GM12865 (cell line): ENCODE results near the gene POMT2.

Source experiments
- DNase-seq: peaks from one replicate; pipeline ENCODE4 v3.0.0; 2010; ENCODE audit warnings: low read depth
- H3K4me3 ChIP-seq: 2 replicates; pipeline ENCODE4 v1.5.1; 2011; ENCODE audit warnings: mild to moderate bottlenecking, low read depth, low read length, control low read depth
- TF ChIP-seq, protein P1 (sequence below): IDR thresholded peaks from 2 replicates; pipeline ENCODE4 v1.5.1; 2011; ENCODE audit warnings: low read length, control low read depth, low read depth, inconsistent platforms; ENCODE audit not compliant: insufficient read depth; ENCODE audit errors: missing control alignments

POMT2 gene

DNA sequence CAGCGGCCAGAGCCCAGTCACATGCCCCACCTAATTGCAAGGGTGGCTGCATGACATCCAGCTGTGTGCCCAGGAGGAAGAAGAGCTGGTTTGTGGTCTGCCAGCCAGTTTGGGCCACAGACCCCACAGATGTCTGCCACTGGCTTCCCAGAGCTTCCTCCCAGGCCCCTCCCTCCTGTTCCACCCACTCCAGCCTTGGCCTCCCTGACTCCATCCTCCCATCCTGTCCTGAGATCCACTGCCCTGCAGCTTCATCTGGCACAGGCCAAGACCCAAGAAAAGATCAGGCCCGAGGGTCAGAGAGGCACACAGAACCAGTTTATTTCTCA is 55.5 kb downstream of the POMT2 start:
- no peak overlapping the region for H3K4me3 ChIP-seq
- DNase-seq, result no peak
- TF ChIP-seq, protein P1, sequence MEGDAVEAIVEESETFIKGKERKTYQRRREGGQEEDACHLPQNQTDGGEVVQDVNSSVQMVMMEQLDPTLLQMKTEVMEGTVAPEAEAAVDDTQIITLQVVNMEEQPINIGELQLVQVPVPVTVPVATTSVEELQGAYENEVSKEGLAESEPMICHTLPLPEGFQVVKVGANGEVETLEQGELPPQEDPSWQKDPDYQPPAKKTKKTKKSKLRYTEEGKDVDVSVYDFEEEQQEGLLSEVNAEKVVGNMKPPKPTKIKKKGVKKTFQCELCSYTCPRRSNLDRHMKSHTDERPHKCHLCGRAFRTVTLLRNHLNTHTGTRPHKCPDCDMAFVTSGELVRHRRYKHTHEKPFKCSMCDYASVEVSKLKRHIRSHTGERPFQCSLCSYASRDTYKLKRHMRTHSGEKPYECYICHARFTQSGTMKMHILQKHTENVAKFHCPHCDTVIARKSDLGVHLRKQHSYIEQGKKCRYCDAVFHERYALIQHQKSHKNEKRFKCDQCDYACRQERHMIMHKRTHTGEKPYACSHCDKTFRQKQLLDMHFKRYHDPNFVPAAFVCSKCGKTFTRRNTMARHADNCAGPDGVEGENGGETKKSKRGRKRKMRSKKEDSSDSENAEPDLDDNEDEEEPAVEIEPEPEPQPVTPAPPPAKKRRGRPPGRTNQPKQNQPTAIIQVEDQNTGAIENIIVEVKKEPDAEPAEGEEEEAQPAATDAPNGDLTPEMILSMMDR, result no peak

DNA sequence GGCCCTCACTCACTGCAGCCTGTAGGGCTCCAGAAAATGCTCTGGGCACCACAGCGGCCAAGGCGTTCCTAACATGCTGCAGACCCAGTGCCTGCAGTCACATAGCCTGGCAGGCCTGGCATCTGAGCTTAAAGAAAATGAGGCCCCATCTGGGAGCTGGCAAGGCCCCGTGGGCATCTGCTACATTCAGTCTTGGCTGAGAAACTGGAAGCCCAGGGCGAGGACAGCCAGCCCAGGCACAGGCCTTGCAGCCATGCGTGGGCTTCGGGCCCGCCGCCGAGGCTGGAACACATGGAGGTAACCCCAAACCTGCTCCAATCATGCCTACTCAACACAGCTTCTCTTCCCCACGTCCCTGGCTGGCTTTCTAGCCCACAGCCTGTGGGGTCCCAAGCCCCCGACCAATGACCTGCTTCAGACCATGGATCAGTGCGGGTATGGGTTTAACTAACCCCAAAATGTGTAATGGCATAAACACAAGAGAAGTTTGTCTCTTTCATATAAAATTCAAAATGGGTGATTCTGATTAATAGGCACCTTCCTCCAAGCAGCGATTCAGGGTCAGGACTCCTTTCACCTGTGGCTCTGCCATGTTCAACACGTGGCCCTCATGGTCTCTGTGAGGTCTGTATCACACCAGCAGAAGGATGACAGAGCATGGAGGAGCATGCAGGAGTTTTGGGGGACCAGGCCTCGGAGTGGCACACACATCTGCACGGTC is 56.1 kb downstream of the POMT2 start:
- no peak for DNase-seq
- H3K4me3 ChIP-seq, result no peak overlapping the region

GRCh38 chr14:77260631-77261030 is 60.1 kb downstream of the POMT2 start:
- no peak for DNase-seq
- TF ChIP-seq, protein P1, result no peak
- H3K4me3 ChIP-seq, result no peak overlapping the region

More for the DNA sequence above, 56.1 kb downstream of the POMT2 start:
- TF ChIP-seq, protein P1, result no peak

- no peak overlapping the region for H3K4me3 ChIP-seq
- TF ChIP-seq, protein P1, result no peak
- no peak for DNase-seq
These were observed 60.5 kb downstream of the POMT2 start for GRCh38 chr14:77260199-77260598.

DNA sequence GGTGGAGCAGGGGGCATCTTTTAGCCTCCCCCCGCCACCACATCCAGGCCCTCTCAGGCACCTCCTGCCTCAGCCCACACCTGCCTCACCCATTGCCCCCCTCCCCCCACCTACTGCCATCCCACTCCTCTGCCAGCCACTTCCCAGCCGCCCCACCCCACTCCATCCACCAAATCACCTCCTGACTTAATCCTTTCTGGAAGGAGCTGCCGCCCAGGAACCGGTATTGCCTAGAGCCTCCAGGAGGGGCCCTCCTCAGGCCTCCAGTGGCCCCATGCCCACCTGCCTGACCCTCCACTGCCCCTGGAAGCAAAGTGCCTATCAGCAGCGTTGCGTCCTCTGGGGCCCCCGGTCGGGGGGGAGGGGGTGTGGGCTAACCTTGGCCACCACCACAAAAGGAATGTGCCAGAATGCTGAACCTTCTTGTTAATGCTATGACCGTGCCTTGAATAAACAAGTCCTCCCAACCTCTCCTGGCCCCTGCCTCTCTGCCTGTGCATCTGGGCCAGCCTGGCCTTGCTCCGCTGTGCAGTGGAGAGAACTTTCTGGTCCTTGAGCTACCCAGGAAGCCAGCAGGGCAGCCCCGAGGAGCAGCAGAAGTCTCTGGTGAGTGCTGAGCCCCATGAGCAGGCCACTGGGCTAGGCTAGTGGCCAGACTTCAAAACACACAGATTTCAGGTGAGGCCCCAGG is 61.5 kb downstream of the POMT2 start:
- no peak for DNase-seq
- TF ChIP-seq, protein P1, result no peak
- no peak overlapping the region for H3K4me3 ChIP-seq

GRCh38 chr14:77258566-77258965 is 62.1 kb downstream of the POMT2 start:
- DNase-seq, result no peak
- H3K4me3 ChIP-seq, result no peak overlapping the region
- TF ChIP-seq, protein P1, result no peak
